Measurements from ENCODE around the gene ZNF771. TPM values are rescaled to one million over a fixed set of nuclear protein-coding genes. Genes with fewer than 3 reads are reported as not detected.

Gene ZNF771
- total RNA-seq, 1 donor from 2014 or later: 12.1 TPM

Small RNA genes within 50 kb of the gene (small RNA-seq; reads per million reads assigned to genes)
- gene RF00019 (ENCODE audit: low replicate concordance): not detected
- gene RF00406 (ENCODE audit: low replicate concordance): 0.21 reads per million, percentile 30 among the genes with 10 or more reads in this experiment

Other genes starting within 250 kb of the ZNF771 start
- gene CORO1A, start 224.0 kb upstream of the ZNF771 start, total RNA-seq: 14.8 TPM
- 40.7 TPM for gene BOLA2B, start 213.9 kb upstream of the ZNF771 start, total RNA-seq
- 13.7 TPM for gene SLX1A, start 213.7 kb upstream of the ZNF771 start, total RNA-seq
- 5.8 TPM for gene SULT1A3, start 208.4 kb upstream of the ZNF771 start, total RNA-seq
- gene NPIPB13, start 159.1 kb upstream of the ZNF771 start, total RNA-seq: 2.4 TPM
- 29.8 TPM for gene CD2BP2, start 52.3 kb upstream of the ZNF771 start, total RNA-seq
- 40.0 TPM for gene TBC1D10B, start 37.1 kb upstream of the ZNF771 start, total RNA-seq
- gene MYL11, start 32.8 kb upstream of the ZNF771 start, total RNA-seq: 9,092 TPM
- not detected for gene SEPTIN1, start 25.0 kb upstream of the ZNF771 start, total RNA-seq
- gene ZNF48, start 12.2 kb upstream of the ZNF771 start, total RNA-seq: 6.4 TPM
- 22.8 TPM for gene DCTPP1, start 22.4 kb downstream of the ZNF771 start, total RNA-seq
- 16.4 TPM for gene SEPHS2, start 38.3 kb downstream of the ZNF771 start, total RNA-seq
- 3.7 TPM for gene ITGAL, start 65.1 kb downstream of the ZNF771 start, total RNA-seq
- gene ZNF768, start 119.0 kb downstream of the ZNF771 start, total RNA-seq: 25.6 TPM
- gene ZNF747, start 127.3 kb downstream of the ZNF771 start, total RNA-seq: 14.7 TPM
- 8.0 TPM for gene ZNF764, start 150.8 kb downstream of the ZNF771 start, total RNA-seq
- 4.5 TPM for gene ZNF688, start 164.1 kb downstream of the ZNF771 start, total RNA-seq
- gene ZNF785, start 178.1 kb downstream of the ZNF771 start, total RNA-seq: 12.1 TPM
- gene ZNF689, start 202.8 kb downstream of the ZNF771 start, total RNA-seq: 4.3 TPM
- gene PRR14, start 243.4 kb downstream of the ZNF771 start, total RNA-seq: 10.4 TPM